HepG2 (cell line): ENCODE data around the gene GRAMD1A. TPM values are rescaled to one million over a fixed set of nuclear protein-coding genes. Genes with fewer than 3 reads are reported as not detected.

ENCODE experiments used
- CCDC6 ChIP-seq: sonication (generic); formaldehyde crosslinking; IDR thresholded peaks from 2 replicates; pipeline ENCODE4 v1.8.1; 2022; ENCODE audit warnings: mild to moderate bottlenecking, missing genetic modification reagents, moderate library complexity
- HNF4A ChIP-seq: sonication (generic); formaldehyde crosslinking; IDR thresholded peaks from 2 replicates; pipeline ENCODE4 v1.4.0; 2020; ENCODE audit warnings: missing genetic modification reagents
- NFKB2 ChIP-seq: sonication (generic); formaldehyde crosslinking; IDR thresholded peaks from 2 replicates; pipeline ENCODE4 v1.4.0; 2020; ENCODE audit warnings: missing genetic modification reagents, borderline replicate concordance
- SYNCRIP ChIP-seq: fragments of 200-400 bp; formaldehyde crosslinking; IDR thresholded peaks from 2 replicates; pipeline ENCODE4 v1.6.1; 2018; ENCODE audit warnings: mild to moderate bottlenecking, low read depth, low read length; ENCODE audit not compliant: insufficient read depth
- TGIF2 ChIP-seq: IDR thresholded peaks from 2 replicates; pipeline ENCODE4 v1.6.1; 2016; ENCODE audit warnings: control low read depth, missing compliant biosample characterization
- ZNF782 ChIP-seq: sonication (generic); formaldehyde crosslinking; IDR thresholded peaks from 2 replicates; pipeline ENCODE4 v1.4.0; 2020; ENCODE audit warnings: missing genetic modification reagents, mild to moderate bottlenecking, borderline replicate concordance
- polyA plus RNA-seq, 8 experiments: library from polyadenylated mRNA; depleted of rRNA in 3 of 8; stranded (reverse) in 7 of 8; unstranded in 1 of 8; fragments of >200 nt; fragmentation: Illumina TruSeq in 4 of 8; extraction: Trizol in 4 of 8; gene quantifications; 2 replicates each; pipeline versions ENCODE4 v1.2.1 to v1.2.3, GENCODE V29; 2011 to 2016; ENCODE audit warnings: low read depth in 4 of 8, missing spikeins in 1 of 8, mixed read lengths in 1 of 8; ENCODE audit not compliant: insufficient read depth in 1 of 8
- total RNA-seq, 5 experiments: library from RNA; depleted of rRNA; stranded (reverse); fragments of >200 nt; fragmentation: Illumina TruSeq; extraction: Trizol; gene quantifications; 2 replicates each; pipeline ENCODE4 v1.2.3, GENCODE V29; 2016; ENCODE audit warnings: low read depth in 1 of 5
- TF ChIP-seq, protein P1 (sequence below): sonication (generic); formaldehyde crosslinking; IDR thresholded peaks from 2 replicates; pipeline ENCODE4 v1.5.0; 2020; ENCODE audit warnings: mild to moderate bottlenecking, missing genetic modification reagents
- TF ChIP-seq, protein P2 (sequence below): sonication (generic); formaldehyde crosslinking; IDR thresholded peaks from 2 replicates; pipeline ENCODE4 v1.4.0; 2020; ENCODE audit warnings: missing genetic modification reagents, borderline replicate concordance
- TF ChIP-seq, protein P3 (sequence below): sonication (generic); formaldehyde crosslinking; IDR thresholded peaks from 2 replicates; pipeline ENCODE4 v1.4.0; 2020; ENCODE audit warnings: mild to moderate bottlenecking, missing genetic modification reagents, borderline replicate concordance
- TF ChIP-seq, protein P4 (sequence below): sonication (generic); formaldehyde crosslinking; IDR thresholded peaks from 2 replicates; pipeline ENCODE4 v1.5.0; 2020; ENCODE audit warnings: missing genetic modification reagents, mild to moderate bottlenecking, borderline replicate concordance
- TF ChIP-seq, protein P5 (sequence below): sonication (generic); formaldehyde crosslinking; IDR thresholded peaks from 2 replicates; pipeline ENCODE4 v1.4.0; 2020; ENCODE audit warnings: missing genetic modification reagents

Gene GRAMD1A
- total and polyA plus RNA-seq, 2 of the 13 experiments (the other 11 are each of a cell fraction or from before 2014, with no cell fraction given) = 14.7 to 181 TPM

DNA sequence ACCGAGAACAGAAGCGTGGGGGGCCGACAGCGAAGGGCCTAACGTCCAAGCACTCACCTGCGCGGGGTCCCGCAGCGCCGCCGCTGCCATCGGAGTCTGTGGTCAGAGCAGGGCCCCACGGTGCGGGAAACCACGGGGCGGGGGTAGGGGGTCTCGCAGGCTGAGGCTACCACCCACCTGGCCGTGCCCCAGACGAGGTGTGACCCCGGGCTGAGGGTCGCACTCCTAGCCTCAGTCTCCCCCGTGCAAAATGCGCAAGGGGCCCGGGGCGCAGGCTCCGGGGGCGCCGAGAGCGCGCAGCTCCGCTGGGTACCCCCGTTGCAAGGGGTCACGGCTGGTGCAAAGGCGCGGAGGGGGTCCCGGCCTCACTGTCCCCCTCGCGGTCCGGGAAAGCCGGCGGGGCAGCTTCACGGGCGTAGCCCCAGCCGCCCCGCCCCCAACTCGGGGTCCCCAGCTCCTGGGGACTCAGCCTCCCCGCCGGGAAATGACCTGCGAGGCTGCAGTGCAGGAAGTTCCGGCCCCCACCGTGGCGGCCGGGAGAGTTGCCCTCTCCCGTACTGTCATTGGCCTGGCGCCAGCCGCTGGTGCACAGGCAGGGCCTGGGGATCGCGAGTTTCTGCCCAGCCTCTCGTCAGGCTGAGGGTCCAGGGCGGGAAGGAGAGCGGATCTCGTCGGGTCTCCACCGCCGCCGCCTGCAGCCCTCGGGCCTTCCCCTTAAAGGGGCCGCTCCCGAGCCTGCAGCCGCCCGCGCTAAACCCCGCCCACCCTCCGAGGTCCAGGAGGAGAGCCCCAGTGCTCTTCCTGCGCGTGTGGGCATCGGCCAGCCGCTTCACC lies 36.3 kb upstream of the GRAMD1A start, which contains the start of gene ZNF792 (continued):
- TF ChIP-seq, protein P1, sequence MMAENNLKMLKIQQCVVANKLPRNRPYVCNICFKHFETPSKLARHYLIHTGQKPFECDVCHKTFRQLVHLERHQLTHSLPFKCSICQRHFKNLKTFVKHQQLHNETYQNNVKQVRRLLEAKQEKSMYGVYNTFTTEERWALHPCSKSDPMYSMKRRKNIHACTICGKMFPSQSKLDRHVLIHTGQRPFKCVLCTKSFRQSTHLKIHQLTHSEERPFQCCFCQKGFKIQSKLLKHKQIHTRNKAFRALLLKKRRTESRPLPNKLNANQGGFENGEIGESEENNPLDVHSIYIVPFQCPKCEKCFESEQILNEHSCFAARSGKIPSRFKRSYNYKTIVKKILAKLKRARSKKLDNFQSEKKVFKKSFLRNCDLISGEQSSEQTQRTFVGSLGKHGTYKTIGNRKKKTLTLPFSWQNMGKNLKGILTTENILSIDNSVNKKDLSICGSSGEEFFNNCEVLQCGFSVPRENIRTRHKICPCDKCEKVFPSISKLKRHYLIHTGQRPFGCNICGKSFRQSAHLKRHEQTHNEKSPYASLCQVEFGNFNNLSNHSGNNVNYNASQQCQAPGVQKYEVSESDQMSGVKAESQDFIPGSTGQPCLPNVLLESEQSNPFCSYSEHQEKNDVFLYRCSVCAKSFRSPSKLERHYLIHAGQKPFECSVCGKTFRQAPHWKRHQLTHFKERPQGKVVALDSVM (CRISPR knock-in tag) = 0 out of 2 replicates have a peak, but pooled peaks have one; percentile 11
- TF ChIP-seq TGIF2 = 0 out of 2 replicates have a peak, but pooled peaks have one; percentile 24
- TF ChIP-seq, protein P2, sequence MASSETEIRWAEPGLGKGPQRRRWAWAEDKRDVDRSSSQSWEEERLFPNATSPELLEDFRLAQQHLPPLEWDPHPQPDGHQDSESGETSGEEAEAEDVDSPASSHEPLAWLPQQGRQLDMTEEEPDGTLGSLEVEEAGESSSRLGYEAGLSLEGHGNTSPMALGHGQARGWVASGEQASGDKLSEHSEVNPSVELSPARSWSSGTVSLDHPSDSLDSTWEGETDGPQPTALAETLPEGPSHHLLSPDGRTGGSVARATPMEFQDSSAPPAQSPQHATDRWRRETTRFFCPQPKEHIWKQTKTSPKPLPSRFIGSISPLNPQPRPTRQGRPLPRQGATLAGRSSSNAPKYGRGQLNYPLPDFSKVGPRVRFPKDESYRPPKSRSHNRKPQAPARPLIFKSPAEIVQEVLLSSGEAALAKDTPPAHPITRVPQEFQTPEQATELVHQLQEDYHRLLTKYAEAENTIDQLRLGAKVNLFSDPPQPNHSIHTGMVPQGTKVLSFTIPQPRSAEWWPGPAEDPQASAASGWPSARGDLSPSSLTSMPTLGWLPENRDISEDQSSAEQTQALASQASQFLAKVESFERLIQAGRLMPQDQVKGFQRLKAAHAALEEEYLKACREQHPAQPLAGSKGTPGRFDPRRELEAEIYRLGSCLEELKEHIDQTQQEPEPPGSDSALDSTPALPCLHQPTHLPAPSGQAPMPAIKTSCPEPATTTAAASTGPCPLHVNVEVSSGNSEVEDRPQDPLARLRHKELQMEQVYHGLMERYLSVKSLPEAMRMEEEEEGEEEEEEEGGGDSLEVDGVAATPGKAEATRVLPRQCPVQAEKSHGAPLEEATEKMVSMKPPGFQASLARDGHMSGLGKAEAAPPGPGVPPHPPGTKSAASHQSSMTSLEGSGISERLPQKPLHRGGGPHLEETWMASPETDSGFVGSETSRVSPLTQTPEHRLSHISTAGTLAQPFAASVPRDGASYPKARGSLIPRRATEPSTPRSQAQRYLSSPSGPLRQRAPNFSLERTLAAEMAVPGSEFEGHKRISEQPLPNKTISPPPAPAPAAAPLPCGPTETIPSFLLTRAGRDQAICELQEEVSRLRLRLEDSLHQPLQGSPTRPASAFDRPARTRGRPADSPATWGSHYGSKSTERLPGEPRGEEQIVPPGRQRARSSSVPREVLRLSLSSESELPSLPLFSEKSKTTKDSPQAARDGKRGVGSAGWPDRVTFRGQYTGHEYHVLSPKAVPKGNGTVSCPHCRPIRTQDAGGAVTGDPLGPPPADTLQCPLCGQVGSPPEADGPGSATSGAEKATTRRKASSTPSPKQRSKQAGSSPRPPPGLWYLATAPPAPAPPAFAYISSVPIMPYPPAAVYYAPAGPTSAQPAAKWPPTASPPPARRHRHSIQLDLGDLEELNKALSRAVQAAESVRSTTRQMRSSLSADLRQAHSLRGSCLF = no peak
- TF ChIP-seq HNF4A (CRISPR knock-in tag) = peak; percentile 22; the same call in 1 of the 2 replicates
- TF ChIP-seq SYNCRIP = no peak
- peak; percentile 63; the same call in 1 of the 2 replicates for TF ChIP-seq NFKB2 (CRISPR knock-in tag)
- TF ChIP-seq CCDC6 (CRISPR knock-in tag) = no peak
- TF ChIP-seq ZNF782 = no peak
- TF ChIP-seq, protein P3, sequence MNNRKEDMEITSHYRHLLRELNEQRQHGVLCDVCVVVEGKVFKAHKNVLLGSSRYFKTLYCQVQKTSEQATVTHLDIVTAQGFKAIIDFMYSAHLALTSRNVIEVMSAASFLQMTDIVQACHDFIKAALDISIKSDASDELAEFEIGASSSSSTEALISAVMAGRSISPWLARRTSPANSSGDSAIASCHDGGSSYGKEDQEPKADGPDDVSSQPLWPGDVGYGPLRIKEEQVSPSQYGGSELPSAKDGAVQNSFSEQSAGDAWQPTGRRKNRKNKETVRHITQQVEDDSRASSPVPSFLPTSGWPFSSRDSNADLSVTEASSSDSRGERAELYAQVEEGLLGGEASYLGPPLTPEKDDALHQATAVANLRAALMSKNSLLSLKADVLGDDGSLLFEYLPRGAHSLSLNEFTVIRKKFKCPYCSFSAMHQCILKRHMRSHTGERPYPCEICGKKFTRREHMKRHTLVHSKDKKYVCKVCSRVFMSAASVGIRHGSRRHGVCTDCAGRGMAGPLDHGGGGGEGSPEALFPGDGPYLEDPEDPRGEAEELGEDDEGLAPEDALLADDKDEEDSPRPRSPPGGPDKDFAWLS (CRISPR knock-in tag) = no peak
- TF ChIP-seq, protein P4, sequence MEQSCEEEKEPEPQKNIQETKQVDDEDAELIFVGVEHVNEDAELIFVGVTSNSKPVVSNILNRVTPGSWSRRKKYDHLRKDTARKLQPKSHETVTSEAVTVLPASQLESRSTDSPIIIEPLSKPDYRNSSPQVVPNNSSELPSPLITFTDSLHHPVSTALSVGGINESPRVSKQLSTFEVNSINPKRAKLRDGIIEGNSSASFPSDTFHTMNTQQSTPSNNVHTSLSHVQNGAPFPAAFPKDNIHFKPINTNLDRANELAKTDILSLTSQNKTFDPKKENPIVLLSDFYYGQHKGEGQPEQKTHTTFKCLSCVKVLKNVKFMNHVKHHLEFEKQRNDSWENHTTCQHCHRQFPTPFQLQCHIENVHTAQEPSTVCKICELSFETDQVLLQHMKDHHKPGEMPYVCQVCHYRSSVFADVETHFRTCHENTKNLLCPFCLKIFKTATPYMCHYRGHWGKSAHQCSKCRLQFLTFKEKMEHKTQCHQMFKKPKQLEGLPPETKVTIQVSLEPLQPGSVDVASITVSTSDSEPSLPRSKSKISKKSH = 0 out of 2 replicates have a peak, but pooled peaks have one; percentile 20
- TF ChIP-seq, protein P5, sequence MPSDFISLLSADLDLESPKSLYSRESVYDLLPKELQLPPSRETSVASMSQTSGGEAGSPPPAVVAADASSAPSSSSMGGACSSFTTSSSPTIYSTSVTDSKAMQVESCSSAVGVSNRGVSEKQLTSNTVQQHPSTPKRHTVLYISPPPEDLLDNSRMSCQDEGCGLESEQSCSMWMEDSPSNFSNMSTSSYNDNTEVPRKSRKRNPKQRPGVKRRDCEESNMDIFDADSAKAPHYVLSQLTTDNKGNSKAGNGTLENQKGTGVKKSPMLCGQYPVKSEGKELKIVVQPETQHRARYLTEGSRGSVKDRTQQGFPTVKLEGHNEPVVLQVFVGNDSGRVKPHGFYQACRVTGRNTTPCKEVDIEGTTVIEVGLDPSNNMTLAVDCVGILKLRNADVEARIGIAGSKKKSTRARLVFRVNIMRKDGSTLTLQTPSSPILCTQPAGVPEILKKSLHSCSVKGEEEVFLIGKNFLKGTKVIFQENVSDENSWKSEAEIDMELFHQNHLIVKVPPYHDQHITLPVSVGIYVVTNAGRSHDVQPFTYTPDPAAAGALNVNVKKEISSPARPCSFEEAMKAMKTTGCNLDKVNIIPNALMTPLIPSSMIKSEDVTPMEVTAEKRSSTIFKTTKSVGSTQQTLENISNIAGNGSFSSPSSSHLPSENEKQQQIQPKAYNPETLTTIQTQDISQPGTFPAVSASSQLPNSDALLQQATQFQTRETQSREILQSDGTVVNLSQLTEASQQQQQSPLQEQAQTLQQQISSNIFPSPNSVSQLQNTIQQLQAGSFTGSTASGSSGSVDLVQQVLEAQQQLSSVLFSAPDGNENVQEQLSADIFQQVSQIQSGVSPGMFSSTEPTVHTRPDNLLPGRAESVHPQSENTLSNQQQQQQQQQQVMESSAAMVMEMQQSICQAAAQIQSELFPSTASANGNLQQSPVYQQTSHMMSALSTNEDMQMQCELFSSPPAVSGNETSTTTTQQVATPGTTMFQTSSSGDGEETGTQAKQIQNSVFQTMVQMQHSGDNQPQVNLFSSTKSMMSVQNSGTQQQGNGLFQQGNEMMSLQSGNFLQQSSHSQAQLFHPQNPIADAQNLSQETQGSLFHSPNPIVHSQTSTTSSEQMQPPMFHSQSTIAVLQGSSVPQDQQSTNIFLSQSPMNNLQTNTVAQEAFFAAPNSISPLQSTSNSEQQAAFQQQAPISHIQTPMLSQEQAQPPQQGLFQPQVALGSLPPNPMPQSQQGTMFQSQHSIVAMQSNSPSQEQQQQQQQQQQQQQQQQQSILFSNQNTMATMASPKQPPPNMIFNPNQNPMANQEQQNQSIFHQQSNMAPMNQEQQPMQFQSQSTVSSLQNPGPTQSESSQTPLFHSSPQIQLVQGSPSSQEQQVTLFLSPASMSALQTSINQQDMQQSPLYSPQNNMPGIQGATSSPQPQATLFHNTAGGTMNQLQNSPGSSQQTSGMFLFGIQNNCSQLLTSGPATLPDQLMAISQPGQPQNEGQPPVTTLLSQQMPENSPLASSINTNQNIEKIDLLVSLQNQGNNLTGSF (CRISPR knock-in tag) = no peak
